ENCODE results near the gene MBTPS1. TPM values are rescaled to one million over a fixed set of nuclear protein-coding genes. Genes with fewer than 3 reads are reported as not detected.

MBTPS1 gene
- total RNA-seq, 2 donors from 2014 or later: 69.6 to 80.7 TPM

DNA sequence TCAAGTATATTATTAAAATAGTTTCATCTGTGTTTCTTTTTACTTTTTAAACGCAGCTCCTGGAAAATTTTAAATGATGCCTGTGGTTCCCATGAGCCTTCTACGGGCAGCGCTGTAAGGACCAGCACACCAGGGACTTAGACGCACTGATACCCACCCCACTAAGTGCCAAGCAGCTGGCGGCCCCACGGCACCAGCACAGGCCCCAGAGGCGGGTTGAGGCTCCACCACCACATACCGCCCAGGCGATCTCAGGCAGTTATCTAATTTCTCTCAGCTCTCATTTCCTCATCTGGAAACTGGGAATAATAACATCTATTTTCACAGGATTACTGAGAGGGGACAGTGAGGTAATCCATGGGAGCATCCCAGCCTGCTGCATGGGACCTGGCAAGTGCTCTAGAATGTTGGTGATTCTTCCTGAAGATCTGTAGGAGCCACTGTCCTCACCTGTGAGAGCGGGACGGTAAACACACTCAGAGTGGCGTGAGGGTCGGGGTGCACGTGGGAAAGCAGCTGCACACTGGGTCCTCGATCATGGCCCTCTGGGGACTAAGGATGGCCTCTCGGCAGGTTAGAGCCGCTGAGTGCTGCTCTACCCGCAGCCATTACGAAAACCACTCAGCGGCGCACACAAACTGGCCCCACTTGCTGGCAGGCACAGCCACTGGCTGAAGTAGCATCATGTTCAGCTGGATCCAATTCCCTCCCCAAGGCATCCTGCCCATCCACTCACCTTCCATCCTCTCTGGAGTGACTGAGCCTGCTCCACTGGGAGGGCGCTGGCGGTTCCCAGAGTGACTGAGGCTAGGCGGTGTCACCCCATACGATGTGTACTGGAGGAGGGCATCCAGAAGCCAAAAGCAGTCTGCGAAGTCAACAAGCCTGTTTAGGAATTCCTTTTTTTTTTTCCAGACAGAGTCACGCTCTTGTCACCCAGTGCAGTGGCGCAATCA lies 56.5 kb downstream of the MBTPS1 start:
- intact Hi-C loops (cut with DNase I): loop anchor here (5.0 kb wide), 1 partner anchor 93 kb away; the partner anchor contains the start of gene NECAB2
- H3K36me3 ChIP-seq: peaks cover 12% of the 10 kb centered on the region
- H3K9me3 ChIP-seq: no peaks in the 10 kb centered on the region
- H3K27ac ChIP-seq: no peak overlapping the region
- no peak for DNase-seq
- TF ChIP-seq, protein P1, sequence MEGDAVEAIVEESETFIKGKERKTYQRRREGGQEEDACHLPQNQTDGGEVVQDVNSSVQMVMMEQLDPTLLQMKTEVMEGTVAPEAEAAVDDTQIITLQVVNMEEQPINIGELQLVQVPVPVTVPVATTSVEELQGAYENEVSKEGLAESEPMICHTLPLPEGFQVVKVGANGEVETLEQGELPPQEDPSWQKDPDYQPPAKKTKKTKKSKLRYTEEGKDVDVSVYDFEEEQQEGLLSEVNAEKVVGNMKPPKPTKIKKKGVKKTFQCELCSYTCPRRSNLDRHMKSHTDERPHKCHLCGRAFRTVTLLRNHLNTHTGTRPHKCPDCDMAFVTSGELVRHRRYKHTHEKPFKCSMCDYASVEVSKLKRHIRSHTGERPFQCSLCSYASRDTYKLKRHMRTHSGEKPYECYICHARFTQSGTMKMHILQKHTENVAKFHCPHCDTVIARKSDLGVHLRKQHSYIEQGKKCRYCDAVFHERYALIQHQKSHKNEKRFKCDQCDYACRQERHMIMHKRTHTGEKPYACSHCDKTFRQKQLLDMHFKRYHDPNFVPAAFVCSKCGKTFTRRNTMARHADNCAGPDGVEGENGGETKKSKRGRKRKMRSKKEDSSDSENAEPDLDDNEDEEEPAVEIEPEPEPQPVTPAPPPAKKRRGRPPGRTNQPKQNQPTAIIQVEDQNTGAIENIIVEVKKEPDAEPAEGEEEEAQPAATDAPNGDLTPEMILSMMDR (IDR thresholded peaks at IDR 0.05): no peak
- H3K27me3 ChIP-seq: no peaks in the 10 kb centered on the region
- no peaks in the 10 kb centered on the region for H3K4me1 ChIP-seq
- H3K9ac ChIP-seq (ENCODE audit: low read depth in 2 of 2, low read length in 2 of 2): no peak overlapping the region
- no peak overlapping the region for H3K4me3 ChIP-seq

DNA sequence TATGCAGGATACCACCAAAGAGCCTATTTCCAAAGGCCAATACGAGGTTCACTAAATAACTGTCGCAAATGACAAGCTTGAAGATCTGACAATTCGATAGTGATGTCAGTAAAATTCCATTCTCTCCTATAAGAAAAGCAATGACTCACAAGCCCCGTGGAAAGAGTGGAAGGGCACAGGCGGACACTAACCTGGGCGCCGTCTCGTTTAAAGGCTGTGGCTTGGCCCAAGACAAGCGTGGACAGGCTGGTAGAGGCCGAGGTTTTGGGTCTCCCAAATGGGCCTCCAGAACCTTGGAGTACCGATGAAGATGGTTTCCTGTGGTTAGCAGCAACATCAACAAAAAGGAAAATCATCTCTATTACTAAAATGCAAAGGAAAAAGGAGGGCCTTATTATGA lies 57.6 kb downstream of the MBTPS1 start:
- no peak for DNase-seq
- peaks cover 12% of the 10 kb centered on the region for H3K36me3 ChIP-seq

DNA sequence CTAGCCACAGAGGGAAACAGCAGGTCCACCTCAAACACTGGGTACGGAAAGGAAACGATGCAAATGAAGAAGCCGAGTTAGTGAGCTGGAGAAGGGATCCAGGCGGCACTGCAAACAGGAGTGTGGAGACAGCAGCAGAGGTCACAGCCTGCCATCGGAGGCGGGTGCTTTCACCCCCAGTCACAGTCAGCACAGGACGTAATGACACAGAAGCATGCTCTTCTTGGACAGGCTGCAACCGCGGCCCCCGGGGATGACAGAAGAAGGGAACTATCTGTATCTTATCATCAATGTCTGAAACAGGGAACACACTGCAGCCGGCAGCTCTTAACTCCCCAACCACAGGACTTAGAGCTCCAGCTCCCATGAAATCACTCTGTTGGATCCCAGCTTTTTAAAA lies 58.1 kb downstream of the MBTPS1 start:
- no peak overlapping the region for H3K4me3 ChIP-seq
- no peak overlapping the region for H3K9ac ChIP-seq (ENCODE audit: low read depth in 2 of 2, low read length in 2 of 2)
- TF ChIP-seq, protein P1 (IDR thresholded peaks at IDR 0.05): no peak
- no peaks in the 10 kb centered on the region for H3K27me3 ChIP-seq
- no peak overlapping the region for H3K27ac ChIP-seq
- intact Hi-C loops (cut with DNase I): no loop called here
- no peaks in the 10 kb centered on the region for H3K9me3 ChIP-seq
- H3K4me1 ChIP-seq: no peaks in the 10 kb centered on the region
- no peak for DNase-seq
- H3K36me3 ChIP-seq: peaks cover 12% of the 10 kb centered on the region

More for the DNA sequence above, 57.6 kb downstream of the MBTPS1 start:
- Histone ChIP-seq H3K4me3 (no peak overlapping the region), H3K27ac (no peak overlapping the region), H3K9ac (ENCODE audit: low read depth in 2 of 2, low read length in 2 of 2) (no peak overlapping the region), H3K9me3 (no peaks in the 10 kb centered on the region), H3K4me1 (no peaks in the 10 kb centered on the region), H3K27me3 (no peaks in the 10 kb centered on the region)
- intact Hi-C loops (cut with DNase I): no loop called here
- TF ChIP-seq, protein P1 (IDR thresholded peaks at IDR 0.05): no peak

DNA sequence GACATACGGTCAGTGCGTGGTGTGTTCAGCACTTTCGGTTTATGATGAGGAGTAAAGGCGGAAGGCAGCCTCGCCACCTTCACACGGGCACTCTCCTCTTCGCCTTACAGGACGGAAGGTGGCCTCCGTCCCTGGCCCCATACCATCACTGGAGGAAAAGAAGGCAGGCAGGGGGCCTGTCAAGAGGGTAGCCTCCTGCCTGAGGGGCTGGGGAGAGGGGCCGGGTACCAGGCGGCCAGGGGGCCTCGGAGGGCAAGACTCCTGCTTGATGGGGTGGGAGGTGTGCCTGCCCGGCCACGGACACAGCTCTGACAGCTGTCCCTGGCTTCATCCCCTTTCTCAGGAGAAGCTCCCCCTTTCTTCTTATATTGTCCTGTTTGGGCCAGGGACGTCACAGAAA lies 58.5 kb downstream of the MBTPS1 start:
- H3K27me3 ChIP-seq: no peaks in the 10 kb centered on the region
- H3K27ac ChIP-seq: no peak overlapping the region
- no peaks in the 10 kb centered on the region for H3K9me3 ChIP-seq
- H3K9ac ChIP-seq (ENCODE audit: low read depth in 2 of 2, low read length in 2 of 2): no peak overlapping the region
- intact Hi-C loops (cut with DNase I): no loop called here
- peaks cover 12% of the 10 kb centered on the region for H3K36me3 ChIP-seq
- no peaks in the 10 kb centered on the region for H3K4me1 ChIP-seq
- no peak overlapping the region for H3K4me3 ChIP-seq
- no peak for DNase-seq
- TF ChIP-seq, protein P1 (IDR thresholded peaks at IDR 0.05): no peak

DNA sequence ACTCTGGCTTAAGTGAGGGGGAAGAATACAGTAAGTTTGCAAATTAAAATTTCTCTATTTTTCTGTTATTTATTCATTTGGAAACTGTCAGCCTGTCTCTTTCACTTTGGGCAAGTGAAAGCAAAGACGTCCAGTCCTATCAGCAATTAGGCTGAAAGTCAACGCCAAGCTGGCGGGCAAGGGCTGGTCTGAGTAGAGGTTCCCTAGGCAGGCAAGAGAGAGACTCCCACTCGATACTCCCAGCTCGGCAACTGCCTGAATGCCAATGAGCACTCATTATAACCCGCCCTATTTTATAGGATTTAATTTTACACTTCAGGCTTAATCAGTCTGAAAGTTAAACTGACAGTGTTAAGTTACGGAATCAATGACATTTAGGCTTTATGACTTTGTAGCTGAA lies 59.8 kb downstream of the MBTPS1 start:
- peaks cover 7% of the 10 kb centered on the region for H3K36me3 ChIP-seq
- no peaks in the 10 kb centered on the region for H3K4me1 ChIP-seq
- H3K27me3 ChIP-seq: no peaks in the 10 kb centered on the region
- H3K27ac ChIP-seq: no peak overlapping the region
- H3K4me3 ChIP-seq: no peak overlapping the region
- H3K9ac ChIP-seq (ENCODE audit: low read depth in 2 of 2, low read length in 2 of 2): no peak overlapping the region
- no peak for DNase-seq
- TF ChIP-seq, protein P1 (IDR thresholded peaks at IDR 0.05): no peak
- intact Hi-C loops (cut with DNase I): no loop called here
- no peaks in the 10 kb centered on the region for H3K9me3 ChIP-seq

All from colonic mucosa (tissue), 4 donors.